Astrocyte of the spinal cord (primary cell): ENCODE results near the gene SIX5.

Experiments used
- DNase-seq: peaks from one replicate; pipeline ENCODE4 v3.0.0; 2011; ENCODE audit warnings: low read depth, low spot score
- H3K4me3 ChIP-seq: 2 replicates; pipeline ENCODE4 v1.5.1; 2011; ENCODE audit warnings: low read depth, mild to moderate bottlenecking, low read length, moderate library complexity
- in situ Hi-C: cut with HindIII; loops from 2 replicates; pipeline ENCODE4 v1.10.0; 2017; ENCODE audit warnings: low sequenced_read_pairs
- TF ChIP-seq, protein P1 (sequence below): IDR thresholded peaks from 2 replicates; pipeline ENCODE4 v1.5.1; 2012; ENCODE audit warnings: low read depth, mild to moderate bottlenecking, low read length, inconsistent platforms

Gene SIX5

DNA sequence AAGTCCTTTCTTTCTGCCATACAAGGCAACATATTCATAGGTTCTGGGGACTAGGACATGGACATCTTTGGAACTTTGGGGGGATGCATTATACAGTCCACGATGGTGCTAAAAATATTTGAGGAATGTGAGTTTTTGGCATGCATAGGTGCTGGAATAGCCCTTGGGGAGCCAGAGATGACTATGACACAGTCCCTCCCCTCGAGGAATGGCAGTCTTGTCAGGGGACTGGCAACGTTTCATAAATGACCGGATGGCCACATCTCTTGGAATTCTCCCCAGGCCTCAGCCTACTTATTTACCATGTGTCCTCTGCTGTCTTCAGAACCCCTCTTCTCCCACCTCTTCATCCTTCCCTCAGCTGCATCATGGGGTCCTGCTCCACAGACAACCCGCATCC, 22.2 kb downstream of the SIX5 start:
- TF ChIP-seq, protein P1, sequence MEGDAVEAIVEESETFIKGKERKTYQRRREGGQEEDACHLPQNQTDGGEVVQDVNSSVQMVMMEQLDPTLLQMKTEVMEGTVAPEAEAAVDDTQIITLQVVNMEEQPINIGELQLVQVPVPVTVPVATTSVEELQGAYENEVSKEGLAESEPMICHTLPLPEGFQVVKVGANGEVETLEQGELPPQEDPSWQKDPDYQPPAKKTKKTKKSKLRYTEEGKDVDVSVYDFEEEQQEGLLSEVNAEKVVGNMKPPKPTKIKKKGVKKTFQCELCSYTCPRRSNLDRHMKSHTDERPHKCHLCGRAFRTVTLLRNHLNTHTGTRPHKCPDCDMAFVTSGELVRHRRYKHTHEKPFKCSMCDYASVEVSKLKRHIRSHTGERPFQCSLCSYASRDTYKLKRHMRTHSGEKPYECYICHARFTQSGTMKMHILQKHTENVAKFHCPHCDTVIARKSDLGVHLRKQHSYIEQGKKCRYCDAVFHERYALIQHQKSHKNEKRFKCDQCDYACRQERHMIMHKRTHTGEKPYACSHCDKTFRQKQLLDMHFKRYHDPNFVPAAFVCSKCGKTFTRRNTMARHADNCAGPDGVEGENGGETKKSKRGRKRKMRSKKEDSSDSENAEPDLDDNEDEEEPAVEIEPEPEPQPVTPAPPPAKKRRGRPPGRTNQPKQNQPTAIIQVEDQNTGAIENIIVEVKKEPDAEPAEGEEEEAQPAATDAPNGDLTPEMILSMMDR = no peak
- in situ Hi-C loops = no loop called here
- H3K4me3 ChIP-seq = no peak overlapping the region
- no peak for DNase-seq

DNA sequence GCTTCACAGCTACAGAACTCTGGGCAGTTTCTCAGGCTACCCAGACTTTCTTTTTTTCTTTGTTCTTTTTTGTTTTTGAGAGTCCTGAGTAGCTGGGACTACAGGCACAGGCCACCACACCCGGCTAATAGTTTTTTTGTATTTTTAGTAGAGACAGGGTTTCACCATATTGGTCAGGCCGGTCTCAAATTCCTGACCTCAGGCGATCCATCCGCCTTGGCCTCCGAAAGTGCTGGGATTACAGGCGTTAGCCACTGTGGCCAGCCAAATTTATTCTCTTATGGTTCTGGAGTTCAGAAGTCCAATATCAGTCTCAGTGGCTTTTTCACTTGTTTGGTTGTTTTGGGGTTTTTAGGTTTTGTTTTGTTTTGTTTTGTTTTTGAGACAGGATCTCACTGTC, 23.4 kb downstream of the SIX5 start:
- H3K4me3 ChIP-seq = no peak overlapping the region
- TF ChIP-seq, protein P1 = no peak
- in situ Hi-C loops = no loop called here
- DNase-seq = no peak

DNA sequence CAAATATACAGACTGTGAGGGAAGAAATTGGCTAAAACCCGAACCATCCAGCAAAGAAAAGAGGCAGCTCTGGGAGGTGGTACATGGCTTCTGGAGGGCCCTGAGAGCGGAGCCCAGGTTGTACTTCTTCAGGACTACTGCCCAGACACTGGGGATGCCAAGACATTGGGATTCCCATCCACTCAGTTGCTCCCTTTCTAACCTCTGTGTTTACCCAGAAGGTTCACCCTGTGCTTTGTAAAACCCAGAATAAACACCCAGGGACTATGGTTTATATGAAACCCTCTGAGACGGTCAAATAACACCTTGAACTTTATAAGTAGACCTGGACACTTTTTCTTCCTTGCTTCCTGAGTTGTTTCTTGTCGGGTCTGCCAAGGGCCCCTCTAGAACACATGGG, 26.1 kb downstream of the SIX5 start:
- TF ChIP-seq, protein P1 = no peak
- in situ Hi-C loops = no loop called here
- no peak for DNase-seq
- H3K4me3 ChIP-seq = no peak overlapping the region

DNA sequence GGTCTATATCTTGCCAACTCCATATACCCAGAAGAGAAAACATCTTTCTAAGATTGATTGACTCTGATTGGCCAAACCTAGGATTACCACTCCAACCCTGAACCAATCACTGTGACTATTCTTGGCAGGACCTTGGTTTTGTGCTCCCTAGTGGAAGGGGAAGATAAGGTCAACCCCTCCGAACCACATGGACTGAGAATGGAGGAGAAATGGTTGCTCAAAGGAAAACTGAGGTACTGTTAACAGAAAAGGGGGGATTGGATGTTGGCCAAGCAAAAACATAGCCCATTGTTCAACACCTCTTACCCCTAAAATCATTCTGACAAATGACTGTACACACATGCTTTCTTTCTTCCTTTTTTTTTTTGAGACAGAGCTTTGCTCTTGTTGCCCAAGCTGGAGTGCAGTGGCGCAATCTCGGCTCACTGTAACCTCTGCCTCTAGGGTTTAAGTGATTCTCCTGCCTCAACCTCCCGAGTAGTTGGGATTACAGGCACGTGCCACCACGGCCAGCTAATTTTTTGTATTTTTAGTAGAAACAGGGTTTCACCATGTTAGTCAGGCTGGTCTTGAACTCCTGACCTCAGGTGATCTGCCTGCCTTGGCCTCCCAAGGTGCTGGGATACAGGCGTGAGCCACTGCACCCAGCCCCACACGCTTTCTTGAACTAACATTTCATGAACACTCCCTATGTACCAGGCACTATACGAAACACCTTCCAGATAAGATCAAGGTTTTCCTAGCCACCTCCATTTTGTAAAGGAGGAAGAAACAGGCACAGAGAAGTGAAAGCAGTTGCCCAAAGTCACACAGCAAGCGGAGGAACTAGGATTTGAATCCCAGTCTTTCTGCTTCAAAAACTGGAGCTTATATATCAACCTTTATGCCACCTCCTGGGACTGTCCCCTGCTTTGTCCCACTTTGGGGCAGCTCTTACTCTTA, 29.3 kb downstream of the SIX5 start:
- no peak for DNase-seq
- TF ChIP-seq, protein P1 = no peak
- in situ Hi-C loops = no loop called here
- H3K4me3 ChIP-seq = no peak overlapping the region

DNA sequence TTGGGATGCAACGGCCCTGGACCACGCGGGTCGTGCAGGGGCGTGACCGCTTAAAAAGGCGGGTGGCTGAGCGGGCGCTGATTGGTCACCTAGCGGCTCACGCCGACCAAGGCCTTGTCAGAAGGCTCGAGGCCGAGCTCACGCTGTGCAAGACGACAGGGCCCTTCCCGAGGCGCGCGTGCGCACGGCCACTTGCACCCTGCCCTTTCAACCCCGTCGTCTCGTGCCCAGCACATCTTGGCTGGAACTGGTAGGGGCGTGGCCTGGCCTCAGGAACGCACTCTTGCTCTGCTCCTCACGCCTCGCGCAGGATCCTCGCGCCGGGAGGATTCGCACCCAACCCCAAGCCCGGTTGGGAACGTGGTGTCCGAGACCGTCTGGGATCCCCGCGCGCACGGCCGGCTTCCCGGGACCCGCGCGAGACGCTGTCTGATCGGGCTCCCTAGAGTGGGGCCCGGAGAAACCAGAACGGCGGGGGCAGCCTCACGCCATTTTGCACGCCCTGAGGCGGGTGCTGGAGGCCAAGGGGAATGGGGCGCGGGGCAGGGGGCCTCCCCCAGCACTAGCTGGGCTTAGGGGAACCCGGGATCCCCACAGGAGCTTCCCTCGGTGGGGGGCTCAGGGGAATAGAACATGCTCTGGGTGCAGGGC, 35.8 kb downstream of the SIX5 start, which contains the start of gene MEIOSIN:
Gene MEIOSIN (plus strand): TSS at position 280 of the 651 bp plus-strand sequence. CDS start 1,938 bp downstream, outside the sequence.
- in situ Hi-C loops = no loop called here
- TF ChIP-seq, protein P1 = no peak
- H3K4me3 ChIP-seq = no peak within 1 kb of the TSS
- DNase-seq = no peak

DNA sequence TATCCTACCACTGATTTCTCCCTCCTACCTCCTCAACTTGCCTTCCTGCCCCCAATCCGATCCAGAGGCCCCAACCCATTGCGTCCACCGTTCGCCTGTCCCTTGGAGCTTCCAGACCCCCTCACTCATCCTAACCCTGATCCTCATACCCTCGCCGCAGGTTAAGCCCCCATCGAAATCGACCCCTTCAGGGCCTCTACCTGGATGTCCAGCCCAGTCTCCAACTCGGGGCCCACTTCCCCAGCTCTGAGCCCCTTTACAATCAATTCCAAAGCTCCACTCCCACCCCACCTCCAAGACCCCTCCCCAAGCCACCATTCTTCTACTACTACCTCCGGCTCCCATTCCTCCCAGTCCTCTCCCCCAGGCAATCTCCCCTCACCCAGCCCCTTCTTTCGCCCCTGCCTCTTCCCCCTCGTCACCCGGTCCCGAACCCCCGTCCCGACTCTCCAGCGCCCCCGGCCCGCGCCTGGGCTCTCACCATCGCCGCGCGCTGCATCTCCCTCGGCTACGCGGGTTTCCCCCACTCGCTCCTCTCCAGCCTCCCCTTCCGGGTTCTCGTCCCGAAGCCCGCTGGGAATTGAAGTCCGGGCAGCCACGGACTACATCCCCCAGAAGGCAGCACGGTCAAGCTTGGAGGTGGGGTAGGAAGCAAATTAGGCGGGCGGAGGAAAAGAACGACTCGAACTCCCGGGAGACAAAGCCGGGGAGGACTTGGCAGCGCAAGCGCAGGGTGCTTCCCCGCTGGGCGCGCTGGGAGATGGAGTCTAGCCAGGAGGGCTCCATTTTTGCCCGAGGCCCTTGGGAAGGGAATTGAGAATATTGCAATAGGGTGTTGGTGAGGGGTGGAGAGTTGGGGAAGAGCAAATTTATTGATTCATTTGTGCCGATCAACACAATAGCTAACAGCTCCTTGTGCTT, 38.4 kb downstream of the SIX5 start, which contains the start of gene FBXO46:
Gene FBXO46 (minus strand): TSS at position 529 of the 921 bp plus-strand sequence. CDS start 17,401 bp downstream, outside the sequence.
- in situ Hi-C loops = no loop called here
- H3K4me3 ChIP-seq = peak within 1 kb of the TSS; percentile 82
- peak; percentile 98 for DNase-seq
- TF ChIP-seq, protein P1 = peak; percentile 39
